HEK293 (cell line): Measurements from ENCODE around the gene ZNF540.
A peak's percentile ranks its signal among the peaks of the same experiment; 100 is the strongest.

Experiments used
- BCL11B ChIP-seq: fragments of 450-650 bp; formaldehyde crosslinking; IDR thresholded peaks from 2 replicates; pipeline ENCODE4 v1.5.1; 2016; ENCODE audit warnings: low read depth, missing biosample characterization, missing genetic modification characterization
- GLIS2 ChIP-seq: fragments of 450-650 bp; formaldehyde crosslinking; IDR thresholded peaks from 2 replicates; pipeline ENCODE4 v1.5.1; 2016; ENCODE audit warnings: missing biosample characterization, missing genetic modification characterization
- TCF7L2 ChIP-seq: IDR thresholded peaks from 2 replicates; pipeline ENCODE4 v1.6.1; 2011; ENCODE audit warnings: low read depth, mild to moderate bottlenecking, inconsistent platforms, low read length, moderate library complexity, borderline replicate concordance
- ZBTB7A ChIP-seq: fragments of 450-650 bp; formaldehyde crosslinking; IDR thresholded peaks from 2 replicates; pipeline ENCODE4 v1.5.1; 2016; ENCODE audit warnings: low read depth, missing biosample characterization, missing genetic modification characterization
- ZNF132 ChIP-seq: fragments of 450-650 bp; formaldehyde crosslinking; IDR thresholded peaks from 2 replicates; pipeline ENCODE4 v1.5.1; 2017; ENCODE audit warnings: missing biosample characterization, missing genetic modification characterization, borderline replicate concordance
- ZNF140 ChIP-seq: fragments of 450-650 bp; formaldehyde crosslinking; IDR thresholded peaks from 2 replicates; pipeline ENCODE4 v1.5.1; 2016; ENCODE audit warnings: missing biosample characterization, missing genetic modification characterization
- ZNF155 ChIP-seq: fragments of 450-650 bp; formaldehyde crosslinking; IDR thresholded peaks from 2 replicates; pipeline ENCODE4 v1.5.1; 2016; ENCODE audit warnings: missing biosample characterization, missing genetic modification characterization
- ZNF16 ChIP-seq: fragments of 450-650 bp; formaldehyde crosslinking; IDR thresholded peaks from 2 replicates; pipeline ENCODE4 v1.5.1; 2016; ENCODE audit warnings: low read depth, missing biosample characterization, missing genetic modification characterization
- ZNF23 ChIP-seq: fragments of 450-650 bp; formaldehyde crosslinking; IDR thresholded peaks from 2 replicates; pipeline ENCODE4 v1.5.1; 2016; ENCODE audit warnings: missing biosample characterization, missing genetic modification characterization, borderline replicate concordance
- ZNF266 ChIP-seq: fragments of 450-650 bp; formaldehyde crosslinking; IDR thresholded peaks from 2 replicates; pipeline ENCODE4 v1.5.1; 2016; ENCODE audit warnings: missing biosample characterization, missing genetic modification characterization, low read depth
- ZNF302 ChIP-seq: fragments of 450-650 bp; formaldehyde crosslinking; IDR thresholded peaks from 2 replicates; pipeline ENCODE4 v1.5.1; 2016; ENCODE audit warnings: missing biosample characterization, missing genetic modification characterization, low read depth
- ZNF335 ChIP-seq: fragments of 450-650 bp; formaldehyde crosslinking; conservative IDR thresholded peaks from 2 replicates; pipeline ENCODE4 v1.5.1; 2016; ENCODE audit warnings: missing biosample characterization, missing genetic modification characterization
- ZNF404 ChIP-seq: fragments of 450-650 bp; formaldehyde crosslinking; IDR thresholded peaks from 2 replicates; pipeline ENCODE4 v1.5.1; 2017; ENCODE audit warnings: missing biosample characterization, missing genetic modification characterization
- ZNF416 ChIP-seq: fragments of 450-650 bp; formaldehyde crosslinking; IDR thresholded peaks from 2 replicates; pipeline ENCODE4 v1.5.1; 2016; ENCODE audit warnings: missing biosample characterization, missing genetic modification characterization
- ZNF561 ChIP-seq: fragments of 450-650 bp; IDR thresholded peaks from 2 replicates; pipeline ENCODE4 v1.5.1; 2018; ENCODE audit warnings: missing biosample characterization, missing genetic modification characterization, borderline replicate concordance
- ZNF571 ChIP-seq: fragments of 450-650 bp; formaldehyde crosslinking; IDR thresholded peaks from 2 replicates; pipeline ENCODE4 v1.5.0; 2017; ENCODE audit warnings: missing biosample characterization, missing genetic modification characterization
- ZNF624 ChIP-seq: fragments of 450-650 bp; formaldehyde crosslinking; IDR thresholded peaks from 2 replicates; pipeline ENCODE4 v1.5.1; 2017; ENCODE audit warnings: missing biosample characterization, missing genetic modification characterization
- ZNF701 ChIP-seq: fragments of 450-650 bp; formaldehyde crosslinking; IDR thresholded peaks from 2 replicates; pipeline ENCODE4 v1.5.1; 2016; ENCODE audit warnings: missing biosample characterization, missing genetic modification characterization
- ZNF707 ChIP-seq: fragments of 450-650 bp; formaldehyde crosslinking; IDR thresholded peaks from 2 replicates; pipeline ENCODE4 v1.5.1; 2016; ENCODE audit warnings: missing biosample characterization, missing genetic modification characterization
- ZNF76 ChIP-seq: fragments of 450-650 bp; formaldehyde crosslinking; IDR thresholded peaks from 2 replicates; pipeline ENCODE4; 2016; ENCODE audit warnings: low read depth, missing biosample characterization, missing genetic modification characterization, borderline replicate concordance
- ZSCAN23 ChIP-seq: fragments of 450-650 bp; formaldehyde crosslinking; IDR thresholded peaks from 2 replicates; pipeline ENCODE4 v1.5.1; 2016; ENCODE audit warnings: missing biosample characterization, missing genetic modification characterization
- ZSCAN30 ChIP-seq: fragments of 450-650 bp; IDR thresholded peaks from 2 replicates; pipeline ENCODE4 v1.5.1; 2018; ENCODE audit warnings: missing biosample characterization, mild to moderate bottlenecking, missing genetic modification characterization, moderate library complexity
- TF ChIP-seq, protein P1 (sequence below): fragments of 450-650 bp; formaldehyde crosslinking; IDR thresholded peaks from 2 replicates; pipeline ENCODE4 v1.5.1; 2016; ENCODE audit warnings: missing biosample characterization, missing genetic modification characterization, low read depth
- TF ChIP-seq, protein P2 (sequence below): fragments of 450-650 bp; formaldehyde crosslinking; IDR thresholded peaks from 2 replicates; pipeline ENCODE4 v1.5.1; 2016; ENCODE audit warnings: missing biosample characterization, missing genetic modification characterization
- TF ChIP-seq, protein P3 (sequence below): fragments of 450-650 bp; formaldehyde crosslinking; IDR thresholded peaks from 2 replicates; pipeline ENCODE4 v1.5.1; 2016; ENCODE audit warnings: missing biosample characterization, missing genetic modification characterization
- TF ChIP-seq, protein P4 (sequence below): fragments of 450-650 bp; formaldehyde crosslinking; IDR thresholded peaks from 2 replicates; pipeline ENCODE4 v1.5.0; 2017; ENCODE audit warnings: missing biosample characterization, missing genetic modification characterization, borderline replicate concordance
- TF ChIP-seq, protein P5 (sequence below): fragments of 450-650 bp; formaldehyde crosslinking; IDR thresholded peaks from 2 replicates; pipeline ENCODE4 v1.5.1; 2017; ENCODE audit warnings: missing biosample characterization, missing genetic modification characterization
- TF ChIP-seq, protein P6 (sequence below): fragments of 450-650 bp; formaldehyde crosslinking; IDR thresholded peaks from 2 replicates; pipeline ENCODE4 v1.5.1; 2016; ENCODE audit warnings: missing biosample characterization, missing genetic modification characterization

The ZNF540 gene

DNA sequence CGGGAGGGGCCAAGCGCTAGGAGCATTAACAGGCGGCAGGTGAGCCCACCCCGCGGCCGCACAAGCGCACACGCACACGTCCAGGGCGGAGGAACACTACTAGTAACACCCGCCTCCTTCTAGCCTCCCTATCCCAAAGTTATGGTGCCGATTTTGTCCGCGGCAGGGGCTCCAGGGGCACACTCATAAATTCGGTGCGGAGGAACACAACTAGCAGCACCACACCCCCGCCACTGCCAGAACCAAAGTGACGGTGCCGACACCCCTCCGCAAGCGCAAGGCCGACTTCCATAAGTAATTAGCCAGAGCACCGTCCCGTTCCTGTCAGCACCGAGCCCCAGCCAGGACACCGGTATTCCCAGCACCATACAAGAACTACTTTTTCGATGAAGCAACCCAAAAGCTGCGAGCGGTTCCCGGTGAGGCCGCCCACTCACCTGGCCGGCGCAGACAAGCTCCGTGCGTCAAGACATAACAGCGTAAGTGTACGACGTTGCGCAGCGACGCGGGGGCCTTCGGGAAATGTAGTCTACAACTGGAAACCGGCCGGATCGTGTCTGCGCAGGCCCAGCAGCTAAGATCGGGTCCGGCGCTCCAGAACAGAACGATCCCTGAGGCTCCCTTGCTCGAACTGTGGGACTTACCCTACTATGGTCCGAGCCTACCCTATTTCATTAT lies at the start of gene ZNF540, which contains the start of gene ZNF571 (continued):
- TF ChIP-seq, protein P1, sequence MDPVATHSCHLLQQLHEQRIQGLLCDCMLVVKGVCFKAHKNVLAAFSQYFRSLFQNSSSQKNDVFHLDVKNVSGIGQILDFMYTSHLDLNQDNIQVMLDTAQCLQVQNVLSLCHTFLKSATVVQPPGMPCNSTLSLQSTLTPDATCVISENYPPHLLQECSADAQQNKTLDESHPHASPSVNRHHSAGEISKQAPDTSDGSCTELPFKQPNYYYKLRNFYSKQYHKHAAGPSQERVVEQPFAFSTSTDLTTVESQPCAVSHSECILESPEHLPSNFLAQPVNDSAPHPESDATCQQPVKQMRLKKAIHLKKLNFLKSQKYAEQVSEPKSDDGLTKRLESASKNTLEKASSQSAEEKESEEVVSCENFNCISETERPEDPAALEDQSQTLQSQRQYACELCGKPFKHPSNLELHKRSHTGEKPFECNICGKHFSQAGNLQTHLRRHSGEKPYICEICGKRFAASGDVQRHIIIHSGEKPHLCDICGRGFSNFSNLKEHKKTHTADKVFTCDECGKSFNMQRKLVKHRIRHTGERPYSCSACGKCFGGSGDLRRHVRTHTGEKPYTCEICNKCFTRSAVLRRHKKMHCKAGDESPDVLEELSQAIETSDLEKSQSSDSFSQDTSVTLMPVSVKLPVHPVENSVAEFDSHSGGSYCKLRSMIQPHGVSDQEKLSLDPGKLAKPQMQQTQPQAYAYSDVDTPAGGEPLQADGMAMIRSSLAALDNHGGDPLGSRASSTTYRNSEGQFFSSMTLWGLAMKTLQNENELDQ (tag by site-specific recombination), result no peak
- peak; percentile 69; the same call in 1 of the 2 replicates for TF ChIP-seq GLIS2 (tag by site-specific recombination)
- TF ChIP-seq ZNF155, result peak; percentile 94; the same call in 1 of the 2 replicates
- TF ChIP-seq, protein P2, sequence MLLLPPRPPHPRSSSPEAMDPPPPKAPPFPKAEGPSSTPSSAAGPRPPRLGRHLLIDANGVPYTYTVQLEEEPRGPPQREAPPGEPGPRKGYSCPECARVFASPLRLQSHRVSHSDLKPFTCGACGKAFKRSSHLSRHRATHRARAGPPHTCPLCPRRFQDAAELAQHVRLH, result peak; percentile 95
- peak; percentile 52; the same call in 1 of the 2 replicates for TF ChIP-seq ZNF23
- TF ChIP-seq, protein P3, sequence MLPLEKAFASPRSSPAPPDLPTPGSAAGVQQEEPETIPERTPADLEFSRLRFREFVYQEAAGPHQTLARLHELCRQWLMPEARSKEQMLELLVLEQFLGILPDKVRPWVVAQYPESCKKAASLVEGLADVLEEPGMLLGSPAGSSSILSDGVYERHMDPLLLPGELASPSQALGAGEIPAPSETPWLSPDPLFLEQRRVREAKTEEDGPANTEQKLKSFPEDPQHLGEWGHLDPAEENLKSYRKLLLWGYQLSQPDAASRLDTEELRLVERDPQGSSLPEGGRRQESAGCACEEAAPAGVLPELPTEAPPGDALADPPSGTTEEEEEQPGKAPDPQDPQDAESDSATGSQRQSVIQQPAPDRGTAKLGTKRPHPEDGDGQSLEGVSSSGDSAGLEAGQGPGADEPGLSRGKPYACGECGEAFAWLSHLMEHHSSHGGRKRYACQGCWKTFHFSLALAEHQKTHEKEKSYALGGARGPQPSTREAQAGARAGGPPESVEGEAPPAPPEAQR, result peak; percentile 98
- TF ChIP-seq, protein P4, sequence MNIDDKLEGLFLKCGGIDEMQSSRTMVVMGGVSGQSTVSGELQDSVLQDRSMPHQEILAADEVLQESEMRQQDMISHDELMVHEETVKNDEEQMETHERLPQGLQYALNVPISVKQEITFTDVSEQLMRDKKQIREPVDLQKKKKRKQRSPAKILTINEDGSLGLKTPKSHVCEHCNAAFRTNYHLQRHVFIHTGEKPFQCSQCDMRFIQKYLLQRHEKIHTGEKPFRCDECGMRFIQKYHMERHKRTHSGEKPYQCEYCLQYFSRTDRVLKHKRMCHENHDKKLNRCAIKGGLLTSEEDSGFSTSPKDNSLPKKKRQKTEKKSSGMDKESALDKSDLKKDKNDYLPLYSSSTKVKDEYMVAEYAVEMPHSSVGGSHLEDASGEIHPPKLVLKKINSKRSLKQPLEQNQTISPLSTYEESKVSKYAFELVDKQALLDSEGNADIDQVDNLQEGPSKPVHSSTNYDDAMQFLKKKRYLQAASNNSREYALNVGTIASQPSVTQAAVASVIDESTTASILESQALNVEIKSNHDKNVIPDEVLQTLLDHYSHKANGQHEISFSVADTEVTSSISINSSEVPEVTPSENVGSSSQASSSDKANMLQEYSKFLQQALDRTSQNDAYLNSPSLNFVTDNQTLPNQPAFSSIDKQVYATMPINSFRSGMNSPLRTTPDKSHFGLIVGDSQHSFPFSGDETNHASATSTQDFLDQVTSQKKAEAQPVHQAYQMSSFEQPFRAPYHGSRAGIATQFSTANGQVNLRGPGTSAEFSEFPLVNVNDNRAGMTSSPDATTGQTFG (tag by site-specific recombination), result peak; percentile 87; the same call in 1 of the 2 replicates
- peak; percentile 82 for TF ChIP-seq ZSCAN30 (tag by site-specific recombination)
- peak; percentile 41; the same call in 1 of the 2 replicates for TF ChIP-seq ZNF707 (tag by site-specific recombination)
- peak; percentile 91; the same call in 1 of the 2 replicates for TF ChIP-seq ZNF302
- TF ChIP-seq TCF7L2, result peak; percentile 18; the same call in 1 of the 2 replicates
- TF ChIP-seq ZNF571 (tag by site-specific recombination), result no peak
- peak; percentile 85 for TF ChIP-seq ZNF701 (tag by site-specific recombination)
- TF ChIP-seq ZNF416 (tag by site-specific recombination), result peak; percentile 96
- peak; percentile 95 for TF ChIP-seq BCL11B
- TF ChIP-seq, protein P5, sequence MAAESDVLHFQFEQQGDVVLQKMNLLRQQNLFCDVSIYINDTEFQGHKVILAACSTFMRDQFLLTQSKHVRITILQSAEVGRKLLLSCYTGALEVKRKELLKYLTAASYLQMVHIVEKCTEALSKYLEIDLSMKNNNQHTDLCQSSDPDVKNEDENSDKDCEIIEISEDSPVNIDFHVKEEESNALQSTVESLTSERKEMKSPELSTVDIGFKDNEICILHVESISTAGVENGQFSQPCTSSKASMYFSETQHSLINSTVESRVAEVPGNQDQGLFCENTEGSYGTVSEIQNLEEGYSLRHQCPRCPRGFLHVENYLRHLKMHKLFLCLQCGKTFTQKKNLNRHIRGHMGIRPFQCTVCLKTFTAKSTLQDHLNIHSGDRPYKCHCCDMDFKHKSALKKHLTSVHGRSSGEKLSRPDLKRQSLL (tag by site-specific recombination), result peak; percentile 45; the same call in 1 of the 2 replicates
- peak; percentile 98 for TF ChIP-seq ZSCAN23 (tag by site-specific recombination)
- no peak; the same call in 1 of the 2 replicates for TF ChIP-seq ZNF16 (tag by site-specific recombination)
- peak; percentile 92 for TF ChIP-seq ZNF624 (tag by site-specific recombination)
- TF ChIP-seq ZNF140 (tag by site-specific recombination), result no peak
- TF ChIP-seq ZNF404 (tag by site-specific recombination), result peak; percentile 91; the same call in 1 of the 2 replicates
- TF ChIP-seq, protein P6, sequence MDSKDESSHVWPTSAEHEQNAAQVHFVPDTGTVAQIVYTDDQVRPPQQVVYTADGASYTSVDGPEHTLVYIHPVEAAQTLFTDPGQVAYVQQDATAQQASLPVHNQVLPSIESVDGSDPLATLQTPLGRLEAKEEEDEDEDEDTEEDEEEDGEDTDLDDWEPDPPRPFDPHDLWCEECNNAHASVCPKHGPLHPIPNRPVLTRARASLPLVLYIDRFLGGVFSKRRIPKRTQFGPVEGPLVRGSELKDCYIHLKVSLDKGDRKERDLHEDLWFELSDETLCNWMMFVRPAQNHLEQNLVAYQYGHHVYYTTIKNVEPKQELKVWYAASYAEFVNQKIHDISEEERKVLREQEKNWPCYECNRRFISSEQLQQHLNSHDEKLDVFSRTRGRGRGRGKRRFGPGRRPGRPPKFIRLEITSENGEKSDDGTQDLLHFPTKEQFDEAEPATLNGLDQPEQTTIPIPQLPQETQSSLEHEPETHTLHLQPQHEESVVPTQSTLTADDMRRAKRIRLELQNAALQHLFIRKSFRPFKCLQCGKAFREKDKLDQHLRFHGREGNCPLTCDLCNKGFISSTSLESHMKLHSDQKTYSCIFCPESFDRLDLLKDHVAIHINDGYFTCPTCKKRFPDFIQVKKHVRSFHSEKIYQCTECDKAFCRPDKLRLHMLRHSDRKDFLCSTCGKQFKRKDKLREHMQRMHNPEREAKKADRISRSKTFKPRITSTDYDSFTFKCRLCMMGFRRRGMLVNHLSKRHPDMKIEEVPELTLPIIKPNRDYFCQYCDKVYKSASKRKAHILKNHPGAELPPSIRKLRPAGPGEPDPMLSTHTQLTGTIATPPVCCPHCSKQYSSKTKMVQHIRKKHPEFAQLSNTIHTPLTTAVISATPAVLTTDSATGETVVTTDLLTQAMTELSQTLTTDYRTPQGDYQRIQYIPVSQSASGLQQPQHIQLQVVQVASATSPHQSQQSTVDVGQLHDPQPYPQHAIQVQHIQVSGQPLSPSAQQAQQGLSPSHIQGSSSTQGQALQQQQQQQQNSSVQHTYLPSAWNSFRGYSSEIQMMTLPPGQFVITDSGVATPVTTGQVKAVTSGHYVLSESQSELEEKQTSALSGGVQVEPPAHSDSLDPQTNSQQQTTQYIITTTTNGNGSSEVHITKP (tag by site-specific recombination), result peak; percentile 97
- no peak for TF ChIP-seq ZNF132
- peak; percentile 100 for TF ChIP-seq ZNF561 (tag by site-specific recombination)
- TF ChIP-seq ZNF266 (tag by site-specific recombination), result peak; percentile 61; the same call in 1 of the 2 replicates
- TF ChIP-seq ZNF335 (tag by site-specific recombination), result peak; percentile 97
- TF ChIP-seq ZBTB7A (tag by site-specific recombination), result peak; percentile 94
- peak; percentile 97 for TF ChIP-seq ZNF76 (tag by site-specific recombination)
